K562 (cell line): ENCODE data around the gene DHDDS. TPM values are rescaled to one million over a fixed set of nuclear protein-coding genes. Genes with fewer than 3 reads are reported as not detected.
"Not testable (repeated sequence)": the region's sequence is repeated elsewhere in the genome, so short reads cannot be mapped to it uniquely, and the experiment has no call there.

Experiments
- ATAC-seq: fragments of 200-7000 bp; cut with Tn5 transposase; 3 replicates; pipeline ENCODE4 v1.9.1; 2020; ENCODE audit warnings: moderate library complexity
- BruUV-seq: library from RNA; stranded (reverse); fragments of 400-500 nt; replicated peaks from 2 replicates; lab custom pipeline; 2021; lab: Mats Ljungman, UMichigan
- CTCF ChIA-PET: fragments of 300-600 bp; formaldehyde crosslinking; extraction: SDS; loops from one replicate; lab custom pipeline; 2021; ENCODE audit warnings: low intra/inter-chr PET ratio; lab: Yijun Ruan, JAX
- POLR2A ChIA-PET: fragments of 300-600, 350-650 bp; sonication (Branson Sonifier 250); formaldehyde crosslinking; extraction: SDS; loops from one replicate; lab custom pipeline; 2021; ENCODE audit warnings: antibody characterized with exemption, inconsistent platforms; lab: Yijun Ruan, JAX
- DNase-seq, 4 experiments: peaks; one replicate each; pipeline versions ENCODE4 v3.0.0 to v3.0.0-alpha.2; 2011 to 2018; ENCODE audit warnings: low spot score in 3 of 4, mixed read lengths in 3 of 4; ENCODE audit errors: extremely low read depth in 1 of 4
- FAIRE-seq: peaks from 2 replicates; lab custom pipeline; 2011; peaks lifted over from hg19 to GRCh38; lab: Jason Lieb, UNC
- H2AFZ ChIP-seq: 2 replicates; pipeline ENCODE4 v1.6.0; 2011; ENCODE audit warnings: low read depth, low read length, control low read depth, inconsistent platforms
- H3K27ac ChIP-seq: fragments of 200-600 bp; 3 replicates; pipeline ENCODE4 v1.8.0; 2011; ENCODE audit warnings: low read depth, mild to moderate bottlenecking, control low read depth, inconsistent platforms, low read length, moderate library complexity, mixed read lengths; ENCODE audit errors: extremely low read depth
- H3K27me3 ChIP-seq, 2 experiments: fragments of 300-600 bp in 1 of 2; 2 replicates in 1 of 2; 3 replicates in 1 of 2; pipeline versions ENCODE4 v1.6.0 to v1.8.0; 2011; ENCODE audit warnings: inconsistent platforms in 2 of 2, low read length in 2 of 2, mild to moderate bottlenecking in 1 of 2, mixed read lengths in 1 of 2, moderate library complexity in 1 of 2; ENCODE audit not compliant: control insufficient read depth in 2 of 2, insufficient read depth in 2 of 2
- H3K36me3 ChIP-seq: fragments of 300-600 bp; 3 replicates; pipeline ENCODE4 v1.8.0; 2011; ENCODE audit warnings: mild to moderate bottlenecking, low read length, inconsistent platforms; ENCODE audit not compliant: control insufficient read depth, insufficient read depth
- H3K4me1 ChIP-seq, 2 experiments: fragments of 200-600 bp in 1 of 2; replicated peaks in 1 of 2; 2 replicates in 1 of 2; 3 replicates in 1 of 2; pipeline versions ENCODE4 v1.5.1 to v1.8.0; 2011; ENCODE audit warnings: inconsistent platforms in 2 of 2, low read length in 2 of 2, mild to moderate bottlenecking in 1 of 2, mixed read lengths in 1 of 2, moderate library complexity in 1 of 2; ENCODE audit not compliant: control insufficient read depth in 2 of 2, insufficient read depth in 2 of 2
- H3K4me2 ChIP-seq: 2 replicates; pipeline ENCODE4 v1.6.1; 2011; ENCODE audit warnings: low read length, control low read depth, inconsistent platforms, mixed read lengths; ENCODE audit not compliant: insufficient read depth
- H3K4me3 ChIP-seq: fragments of 200-600 bp; sonication (generic), shearing (Covaris generic); 2 replicates; pipeline ENCODE4 v1.5.1; 2016; ENCODE audit warnings: control low read depth, inconsistent platforms
- H3K79me2 ChIP-seq: fragments of 200-600 bp; 3 replicates; pipeline ENCODE4 v1.8.0; 2011; ENCODE audit warnings: low read length, inconsistent platforms; ENCODE audit not compliant: control insufficient read depth, insufficient read depth
- H3K9ac ChIP-seq, 2 experiments: 2 replicates each; pipeline versions ENCODE4 v1.6.0 to v1.6.1; 2011; ENCODE audit warnings: low read depth in 2 of 2, low read length in 2 of 2, control low read depth in 1 of 2, inconsistent platforms in 1 of 2, mild to moderate bottlenecking in 1 of 2, mixed read lengths in 1 of 2; ENCODE audit not compliant: insufficient read depth in 1 of 2
- H3K9me1 ChIP-seq: one replicate; pipeline ENCODE4 v1.6.0; 2011; ENCODE audit warnings: inconsistent platforms, mild to moderate bottlenecking, low read length, moderate library complexity; ENCODE audit not compliant: control insufficient read depth, insufficient read depth
- H3K9me3 ChIP-seq: replicated peaks from 2 replicates; pipeline ENCODE4 v1.5.1; 2011; ENCODE audit warnings: low read depth, low read length, inconsistent platforms; ENCODE audit not compliant: control insufficient read depth, insufficient read depth
- H4K20me1 ChIP-seq: replicated peaks from 2 replicates; pipeline ENCODE4 v1.6.1; 2011; ENCODE audit warnings: low read length, inconsistent platforms, mixed read lengths; ENCODE audit not compliant: control insufficient read depth, insufficient read depth
- CEBPB ChIP-seq: fragments of 450-650 bp; IDR thresholded peaks from 2 replicates; pipeline ENCODE4 v1.6.1; 2016; ENCODE audit warnings: missing genetic modification characterization, missing compliant biosample characterization
- WGBS: fragments of 100-300 bp; shearing (Covaris generic); methylation state at CpG from one replicate; pipeline ENCODE4 v1.1.6; 2016; ENCODE audit warnings: low coverage, mixed read lengths; ENCODE audit not compliant: insufficient coverage; ENCODE audit errors: missing lambda C conversion rate; 5-methylcytosine and 5-hydroxymethylcytosine counted together
- in situ Hi-C: fragments of 300-500 bp; cut with MboI; formaldehyde crosslinking; loops from 4 replicates; pipeline ENCODE4 v1.15.0; 2018; ENCODE audit warnings: inconsistent platforms, mixed read lengths
- intact Hi-C: fragments of 100-400 bp; cut with micrococcal nuclease; formaldehyde crosslinking; loops from 2 replicates; pipeline ENCODE4 v1.14.2; 2022
- polyA plus RNA-seq, 8 experiments: library from polyadenylated mRNA; depleted of rRNA in 4 of 8; stranded (reverse) in 5 of 8; unstranded in 3 of 8; fragments of >200 nt; fragmentation: Nextera tagmentation in 2 of 8; fragmentation: Illumina TruSeq in 1 of 8; extraction: Ambion mirVana in 2 of 8; extraction: Trizol in 1 of 8; gene quantifications; 2 replicates each; pipeline versions ENCODE4 v1.2.1 to v1.2.3, GENCODE V29; 2011 to 2014; ENCODE audit warnings: inconsistent platforms in 1 of 8, missing spikeins in 1 of 8
- total RNA-seq, 7 experiments: library from RNA; depleted of rRNA in 6 of 7; stranded (reverse); fragments of >200 nt in 6 of 7; fragmentation: Illumina TruSeq in 2 of 7; extraction: Trizol in 2 of 7; gene quantifications; 2 replicates each; pipeline versions ENCODE4 v1.2.1 to v1.2.3, GENCODE V29; 2011 to 2021; ENCODE audit warnings: low replicate concordance in 1 of 7

Gene DHDDS
- total and polyA plus RNA-seq, 9 of the 15 experiments (the other 6 are each of a cell fraction or from before 2014, with no cell fraction given): 33.3 to 55.0 (median 44.3) TPM

- 36% methylated on average over 2 of the region's 2 CpGs for WGBS
- intact Hi-C loops, CTCF ChIA-PET, BruUV-seq, H3K27ac ChIP-seq, ATAC-seq, H3K9me1 ChIP-seq, in situ Hi-C loops, H3K27me3 ChIP-seq, H3K4me3 ChIP-seq, H3K9me3 ChIP-seq, H3K36me3 ChIP-seq, H2AFZ ChIP-seq, H3K4me1 ChIP-seq, H3K4me2 ChIP-seq, H4K20me1 ChIP-seq, H3K9ac ChIP-seq, H3K79me2 ChIP-seq, DNase-seq: not testable (repeated sequence)
- FAIRE-seq: peak; percentile 35
- POLR2A ChIA-PET: interaction anchor here (0.6 to 1.7 kb wide), 4 partner anchors 10 to 641 kb away, joined by 3 to 4 read pairs (median 4); partner anchors contain the start of gene GPN2
Observed at GRCh38 chr1:26510711-26511110, 78.6 kb downstream of the DHDDS start.

GRCh38 chr1:26515836-26516235, 83.7 kb downstream of the DHDDS start:
- H3K36me3 ChIP-seq, in situ Hi-C loops, ATAC-seq, CTCF ChIA-PET, H4K20me1 ChIP-seq, H2AFZ ChIP-seq, H3K9ac ChIP-seq, H3K9me3 ChIP-seq, BruUV-seq, H3K4me2 ChIP-seq, H3K27me3 ChIP-seq, H3K79me2 ChIP-seq, intact Hi-C loops, H3K4me3 ChIP-seq, H3K27ac ChIP-seq, H3K9me1 ChIP-seq, FAIRE-seq, DNase-seq, H3K4me1 ChIP-seq: not testable (repeated sequence)
- TF ChIP-seq CEBPB: peak; percentile 57
- POLR2A ChIA-PET: interaction anchor here (0.8 to 7.2 kb wide), 6 partner anchors 9 to 34 kb away, joined by 3 to 60 read pairs (median 4); partner anchors contain the start of gene RPS6KA1
- 70% methylated on average over 4 of the region's 4 CpGs for WGBS
